ENCODE data around the gene PTPRG. TPM values are rescaled to one million over a fixed set of nuclear protein-coding genes. Genes with fewer than 3 reads are reported as not detected.

PTPRG gene
- total RNA-seq, 1 donor from 2014 or later = 44.3 TPM

DNA sequence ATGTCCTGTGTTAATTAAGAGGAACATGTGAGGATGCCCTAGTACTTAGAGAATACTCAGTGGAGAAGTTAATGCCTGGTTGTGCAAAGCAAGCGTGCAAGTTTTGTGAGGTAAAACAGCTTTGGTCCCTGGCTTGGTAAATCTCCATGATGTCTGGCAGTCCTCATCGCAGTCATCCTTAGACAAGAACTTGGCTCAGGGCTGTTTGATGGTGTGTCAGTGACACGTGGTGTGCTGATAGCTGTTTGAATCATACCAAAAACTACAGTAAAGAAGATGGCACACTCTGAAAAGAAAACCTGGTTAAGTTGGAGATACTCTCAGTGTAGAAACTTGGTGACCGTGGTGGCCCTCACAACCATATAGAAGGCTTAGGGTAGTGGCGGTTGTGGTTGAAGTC is 450.3 kb downstream of the PTPRG start:
- Mint-ChIP-seq H3K36me3 (ENCODE audit: insufficient read depth) (peaks cover 3% of the 10 kb centered on the region), H3K4me1 (ENCODE audit: low read depth) (peaks cover 4% of the 10 kb centered on the region), H3K27ac (no peak overlapping the region), H3K9me3 (ENCODE audit: low read depth) (no peaks in the 10 kb centered on the region), H3K4me3 (ENCODE audit: low read depth) (no peak overlapping the region), H3K27me3 (no peaks in the 10 kb centered on the region)
- TF ChIP-seq, protein P1, sequence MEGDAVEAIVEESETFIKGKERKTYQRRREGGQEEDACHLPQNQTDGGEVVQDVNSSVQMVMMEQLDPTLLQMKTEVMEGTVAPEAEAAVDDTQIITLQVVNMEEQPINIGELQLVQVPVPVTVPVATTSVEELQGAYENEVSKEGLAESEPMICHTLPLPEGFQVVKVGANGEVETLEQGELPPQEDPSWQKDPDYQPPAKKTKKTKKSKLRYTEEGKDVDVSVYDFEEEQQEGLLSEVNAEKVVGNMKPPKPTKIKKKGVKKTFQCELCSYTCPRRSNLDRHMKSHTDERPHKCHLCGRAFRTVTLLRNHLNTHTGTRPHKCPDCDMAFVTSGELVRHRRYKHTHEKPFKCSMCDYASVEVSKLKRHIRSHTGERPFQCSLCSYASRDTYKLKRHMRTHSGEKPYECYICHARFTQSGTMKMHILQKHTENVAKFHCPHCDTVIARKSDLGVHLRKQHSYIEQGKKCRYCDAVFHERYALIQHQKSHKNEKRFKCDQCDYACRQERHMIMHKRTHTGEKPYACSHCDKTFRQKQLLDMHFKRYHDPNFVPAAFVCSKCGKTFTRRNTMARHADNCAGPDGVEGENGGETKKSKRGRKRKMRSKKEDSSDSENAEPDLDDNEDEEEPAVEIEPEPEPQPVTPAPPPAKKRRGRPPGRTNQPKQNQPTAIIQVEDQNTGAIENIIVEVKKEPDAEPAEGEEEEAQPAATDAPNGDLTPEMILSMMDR (IDR thresholded peaks at IDR 0.05; ENCODE audit: unreplicated experiment) = no peak
- no peak for DNase-seq (ENCODE audit: low spot score, unreplicated experiment)

DNA sequence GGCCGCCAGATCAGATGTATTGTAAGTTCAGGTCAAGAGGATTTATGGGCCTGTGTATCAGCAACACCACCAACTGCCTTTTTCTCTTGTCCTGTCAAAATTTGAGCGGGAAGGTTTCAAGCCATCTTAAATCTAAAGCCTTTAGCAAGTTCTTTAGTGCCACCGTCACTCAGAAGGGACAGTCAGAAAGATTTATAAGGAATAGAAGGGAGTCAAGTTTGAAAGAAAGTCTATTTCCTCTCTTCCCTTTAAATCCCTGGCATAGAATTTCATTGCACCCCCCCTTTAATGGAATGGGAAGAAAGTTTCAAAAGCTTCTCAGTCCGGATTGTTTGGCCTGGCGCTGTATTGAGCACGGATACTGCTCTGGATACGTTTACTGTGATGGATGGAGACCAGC is 452.6 kb downstream of the PTPRG start:
- no peak for DNase-seq (ENCODE audit: low spot score, unreplicated experiment)
- TF ChIP-seq, protein P1 (IDR thresholded peaks at IDR 0.05; ENCODE audit: unreplicated experiment) = no peak
- H3K27me3 Mint-ChIP-seq = no peaks in the 10 kb centered on the region

DNA sequence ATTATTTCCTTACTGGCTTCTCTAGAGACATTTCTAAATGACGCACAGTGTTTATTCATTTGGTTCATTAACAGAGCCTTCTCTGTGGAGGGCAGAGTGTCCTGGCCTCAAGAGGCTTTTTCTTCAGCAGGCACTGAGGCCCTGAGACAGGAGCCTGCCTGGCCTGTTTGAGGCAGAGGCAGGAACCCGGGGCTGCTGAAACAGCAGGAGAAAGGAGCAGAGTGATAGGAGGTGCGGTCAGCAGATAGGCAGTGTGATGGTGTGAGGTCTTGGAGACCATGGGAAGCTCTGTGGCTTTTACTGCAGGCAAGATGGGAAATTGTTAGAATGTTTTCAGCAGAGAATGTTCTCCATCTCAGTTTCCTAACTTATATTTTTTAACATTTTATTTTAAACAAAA is 453.7 kb downstream of the PTPRG start:
- H3K27me3 Mint-ChIP-seq = no peaks in the 10 kb centered on the region
- no peak overlapping the region for H3K4me3 Mint-ChIP-seq (ENCODE audit: low read depth)
- no peak for DNase-seq (ENCODE audit: low spot score, unreplicated experiment)
- H3K36me3 Mint-ChIP-seq (ENCODE audit: insufficient read depth) = peaks cover 6% of the 10 kb centered on the region
- TF ChIP-seq, protein P1 (IDR thresholded peaks at IDR 0.05; ENCODE audit: unreplicated experiment) = no peak
- H3K27ac Mint-ChIP-seq = no peak overlapping the region
- peaks cover 4% of the 10 kb centered on the region for H3K4me1 Mint-ChIP-seq (ENCODE audit: low read depth)
- H3K9me3 Mint-ChIP-seq (ENCODE audit: low read depth) = peaks cover 4% of the 10 kb centered on the region

More for the DNA sequence above, 452.6 kb downstream of the PTPRG start:
- Mint-ChIP-seq H3K9me3 (ENCODE audit: low read depth) (peaks cover 4% of the 10 kb centered on the region), H3K36me3 (ENCODE audit: insufficient read depth) (peaks cover 8% of the 10 kb centered on the region), H3K4me1 (ENCODE audit: low read depth) (peaks cover 4% of the 10 kb centered on the region), H3K27ac (no peak overlapping the region), H3K4me3 (ENCODE audit: low read depth) (no peak overlapping the region)

DNA sequence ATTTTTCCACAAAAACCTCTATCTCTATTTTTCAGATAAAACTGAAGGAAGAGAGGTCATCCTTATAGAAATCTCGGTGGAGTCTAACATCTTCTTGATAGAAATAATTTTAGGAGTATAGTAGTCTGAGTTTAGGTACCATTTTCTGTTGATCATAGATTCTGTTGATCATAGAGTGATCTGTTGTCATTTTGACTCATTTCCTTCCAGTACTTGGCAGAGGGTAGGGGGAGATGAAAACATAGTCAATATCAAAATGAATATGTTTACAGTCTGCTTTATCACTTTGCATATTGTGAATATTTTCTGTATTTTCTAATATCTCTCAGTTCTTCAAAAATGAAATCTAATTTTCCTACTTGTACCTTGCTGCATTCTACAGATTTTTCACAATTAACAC is 458.5 kb downstream of the PTPRG start:
- Mint-ChIP-seq H3K4me3 (ENCODE audit: low read depth) (no peak overlapping the region), H3K36me3 (ENCODE audit: insufficient read depth) (peaks cover 6% of the 10 kb centered on the region), H3K27ac (no peak overlapping the region), H3K27me3 (no peaks in the 10 kb centered on the region), H3K9me3 (ENCODE audit: low read depth) (peaks cover 4% of the 10 kb centered on the region), H3K4me1 (ENCODE audit: low read depth) (peaks cover 5% of the 10 kb centered on the region)
- TF ChIP-seq, protein P1 (IDR thresholded peaks at IDR 0.05; ENCODE audit: unreplicated experiment) = no peak
- no peak for DNase-seq (ENCODE audit: low spot score, unreplicated experiment)

DNA sequence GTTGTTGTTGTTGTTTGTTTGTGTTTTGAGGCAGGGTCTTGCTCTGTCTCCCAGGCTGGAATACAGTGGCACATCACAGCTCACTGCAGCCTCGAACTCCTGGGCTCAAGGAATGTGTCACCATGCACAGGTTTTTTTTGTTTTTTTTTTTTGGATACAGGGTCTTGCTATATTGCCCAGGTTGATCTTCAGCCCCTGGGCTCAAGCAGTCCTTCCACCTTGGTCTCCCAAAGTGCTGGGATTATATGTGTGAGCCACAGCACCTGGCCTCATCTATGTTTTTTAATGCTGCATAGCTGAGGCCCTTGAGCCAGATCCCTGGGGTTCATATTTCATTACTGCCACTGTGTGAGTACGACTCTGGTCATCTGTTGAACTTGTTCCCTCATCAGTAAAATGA is 459.3 kb downstream of the PTPRG start:
- Mint-ChIP-seq H3K36me3 (ENCODE audit: insufficient read depth) (peaks cover 6% of the 10 kb centered on the region), H3K4me1 (ENCODE audit: low read depth) (peaks cover 5% of the 10 kb centered on the region), H3K4me3 (ENCODE audit: low read depth) (no peak overlapping the region), H3K27ac (no peak overlapping the region), H3K9me3 (ENCODE audit: low read depth) (peaks cover 4% of the 10 kb centered on the region), H3K27me3 (no peaks in the 10 kb centered on the region)
- DNase-seq (ENCODE audit: low spot score, unreplicated experiment) = no peak
- TF ChIP-seq, protein P1 (IDR thresholded peaks at IDR 0.05; ENCODE audit: unreplicated experiment) = no peak
